Left forelimb (tissue), 1 donor: Measurements from ENCODE around the gene AMZ1.
A peak's percentile ranks its signal among the peaks of the same experiment; 100 is the strongest.

ENCODE experiments used
- DNase-seq: peaks from one replicate; pipeline ENCODE4 v3.0.0-alpha.2; 2018; ENCODE audit warnings: low spot score

Gene AMZ1

GRCh38 chr7:2687881-2688318 lies at the start of gene AMZ1:
AMZ1 (plus strand) TSS chr7:2688202; CDS start chr7:2700452, 12,250 bp downstream.
- no peak for DNase-seq

- no peak for DNase-seq
Measured at GRCh38 chr7:2638224-2638991, 49.6 kb upstream of the AMZ1 start.

GRCh38 chr7:2639181-2639681 lies 48.8 kb upstream of the AMZ1 start:
- no peak for DNase-seq

- no peak for DNase-seq
Measured at GRCh38 chr7:2639695-2640481, 48.1 kb upstream of the AMZ1 start.

DNA sequence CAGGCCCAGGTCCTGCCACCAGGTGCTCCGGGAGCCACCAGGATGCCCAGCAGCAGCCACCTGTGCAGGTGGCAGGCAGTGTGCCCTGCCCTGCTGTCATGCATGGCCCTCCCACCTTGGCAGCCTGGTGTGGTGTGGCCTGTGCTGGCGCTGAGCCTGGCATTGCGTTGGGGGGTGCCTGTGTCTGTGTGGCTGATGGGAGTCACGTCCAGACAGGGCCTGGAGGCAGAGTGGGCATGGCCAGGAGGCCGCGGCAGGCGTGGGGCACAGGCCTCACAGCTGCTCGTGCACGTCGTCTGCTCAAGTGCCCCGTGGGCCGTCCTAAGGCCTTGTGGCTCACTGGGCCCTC lies 47.5 kb upstream of the AMZ1 start:
- no peak for DNase-seq

DNA sequence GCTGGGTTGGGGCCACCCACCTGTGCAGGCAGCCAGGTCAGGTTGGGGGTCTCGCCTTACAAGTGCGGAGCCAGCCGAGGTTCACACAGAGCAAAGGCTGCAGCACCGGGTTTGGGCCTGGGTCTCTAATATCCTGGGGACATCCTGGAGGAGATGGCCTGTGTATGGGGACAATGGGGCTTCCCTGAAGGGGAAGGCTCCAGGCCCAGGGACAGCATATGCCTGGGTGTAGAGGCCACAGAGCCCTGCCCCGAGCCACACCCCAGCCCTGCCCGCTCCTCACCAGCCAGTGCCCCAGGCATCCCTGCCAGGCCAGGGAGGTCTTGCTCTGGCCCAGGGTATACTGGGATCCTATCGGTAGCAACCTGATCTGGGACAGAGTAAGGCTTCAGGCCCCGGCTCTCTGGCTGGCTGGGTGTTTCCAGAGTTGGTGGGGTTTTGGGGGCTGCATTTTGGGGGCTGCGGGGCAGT lies 47.1 kb upstream of the AMZ1 start:
- no peak for DNase-seq

- DNase-seq = peak; percentile 94
Measured at GRCh38 chr7:2641406-2642393, 46.3 kb upstream of the AMZ1 start.

- no peak for DNase-seq
Measured at GRCh38 chr7:2643386-2644219, 44.4 kb upstream of the AMZ1 start.

GRCh38 chr7:2644220-2644561 lies 43.8 kb upstream of the AMZ1 start:
- no peak for DNase-seq

DNA sequence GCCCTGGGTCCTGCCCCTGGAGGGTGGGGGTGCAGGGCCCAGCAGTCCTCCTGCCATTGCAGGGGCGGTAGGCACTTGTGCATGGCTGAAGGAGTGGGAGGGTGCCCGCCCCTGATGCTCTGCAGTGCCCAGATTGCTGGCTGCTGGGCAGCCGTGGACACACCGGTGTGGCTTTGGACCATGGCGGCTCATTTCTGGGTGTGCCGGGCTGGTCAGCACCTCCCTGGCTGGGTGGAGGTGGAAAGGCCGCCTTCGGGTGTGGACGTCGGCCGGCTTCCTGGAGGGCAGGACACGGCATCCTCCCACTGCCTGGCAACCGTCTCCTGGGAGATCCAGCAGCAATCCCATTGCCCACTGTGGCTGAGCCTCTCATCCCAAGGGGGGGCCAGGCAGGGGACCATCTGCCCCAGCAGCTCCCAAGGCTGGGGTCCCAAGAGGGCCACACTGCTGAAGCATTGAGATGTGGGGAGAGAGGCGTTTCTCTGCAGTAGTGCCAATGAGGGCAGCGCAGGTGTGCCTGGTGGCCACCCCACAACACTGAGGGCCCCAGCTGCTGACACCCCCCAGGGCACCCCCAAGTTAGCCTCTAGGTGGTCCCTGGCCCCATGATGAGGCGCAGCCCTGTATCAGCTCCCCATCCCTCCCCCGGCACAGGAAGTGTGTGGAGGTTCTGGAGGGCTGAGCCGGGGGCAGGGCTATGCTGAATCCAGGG lies 43.3 kb upstream of the AMZ1 start:
- no peak for DNase-seq

DNA sequence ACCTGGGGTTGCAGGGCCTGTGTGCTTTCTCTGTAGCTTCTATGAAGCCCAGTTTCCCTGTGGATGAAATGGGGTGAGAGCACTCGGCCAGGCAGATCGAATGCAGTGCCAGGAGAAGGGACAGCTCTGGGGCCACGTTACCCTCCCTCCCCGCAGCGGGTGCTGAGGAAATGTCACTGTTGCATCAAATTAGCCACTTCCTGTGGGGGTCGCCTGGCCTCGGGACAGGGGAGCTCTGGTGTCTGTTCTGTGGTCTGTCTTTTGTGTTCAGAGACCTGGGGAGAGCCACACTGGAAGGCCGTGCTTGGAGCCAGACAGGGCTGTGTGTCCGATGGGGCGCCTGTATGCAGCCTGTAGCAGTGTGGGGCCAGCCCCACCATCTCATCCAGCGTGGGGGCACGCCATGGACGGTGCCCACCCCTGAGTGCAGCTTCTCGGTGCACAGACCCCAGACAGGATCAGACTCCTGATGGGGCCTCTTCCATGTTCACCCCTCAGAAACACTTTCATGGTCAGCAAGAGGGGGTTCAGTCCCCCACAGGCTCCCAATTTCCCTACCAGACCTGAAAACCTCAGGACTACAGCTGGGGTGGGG lies 42.6 kb upstream of the AMZ1 start:
- DNase-seq = no peak

- no peak for DNase-seq
Measured at GRCh38 chr7:2646336-2646679, 41.7 kb upstream of the AMZ1 start.

DNA sequence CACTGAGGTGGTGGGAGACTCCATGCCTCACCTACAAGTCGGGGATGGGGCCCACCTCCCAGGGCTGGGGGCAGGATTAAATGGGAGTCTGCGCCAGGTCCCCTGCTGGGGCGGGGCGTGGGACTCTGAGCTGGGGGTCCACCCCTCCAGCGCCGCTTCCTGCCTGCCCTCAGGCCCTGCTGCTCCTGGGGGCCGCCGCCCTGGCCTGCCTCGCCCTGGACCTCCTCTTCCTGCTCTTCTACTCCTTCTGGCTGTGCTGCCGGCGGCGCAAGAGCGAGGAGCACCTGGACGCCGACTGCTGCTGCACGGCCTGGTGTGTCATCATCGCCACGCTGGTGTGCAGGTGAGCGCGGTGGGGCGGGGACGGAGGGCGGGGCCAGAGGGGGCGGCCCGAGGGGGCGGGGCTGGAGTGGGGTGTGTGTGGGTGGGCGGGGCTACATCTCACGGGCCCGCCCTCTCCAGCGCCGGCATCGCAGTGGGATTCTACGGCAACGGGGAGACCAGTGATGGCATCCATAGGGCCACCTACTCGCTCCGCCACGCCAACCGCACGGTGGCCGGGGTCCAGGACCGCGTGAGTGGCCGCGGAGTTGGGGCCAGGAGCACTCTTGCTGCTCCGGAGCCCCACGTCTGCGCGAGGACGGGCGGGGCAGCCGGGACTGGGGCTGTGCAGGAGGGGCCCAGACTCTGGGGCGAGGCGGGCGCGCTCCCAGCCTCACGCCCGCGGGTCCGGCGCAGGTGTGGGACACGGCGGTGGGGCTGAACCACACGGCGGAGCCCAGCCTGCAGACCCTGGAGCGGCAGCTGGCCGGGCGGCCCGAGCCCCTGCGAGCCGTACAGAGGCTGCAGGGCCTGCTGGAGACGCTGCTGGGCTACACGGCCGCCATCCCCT lies 41.1 kb upstream of the AMZ1 start:
- DNase-seq = no peak

GRCh38 chr7:2647594-2648172 lies 40.3 kb upstream of the AMZ1 start:
- DNase-seq = no peak

- DNase-seq = no peak
Measured at GRCh38 chr7:2649139-2649838, 38.7 kb upstream of the AMZ1 start.

DNA sequence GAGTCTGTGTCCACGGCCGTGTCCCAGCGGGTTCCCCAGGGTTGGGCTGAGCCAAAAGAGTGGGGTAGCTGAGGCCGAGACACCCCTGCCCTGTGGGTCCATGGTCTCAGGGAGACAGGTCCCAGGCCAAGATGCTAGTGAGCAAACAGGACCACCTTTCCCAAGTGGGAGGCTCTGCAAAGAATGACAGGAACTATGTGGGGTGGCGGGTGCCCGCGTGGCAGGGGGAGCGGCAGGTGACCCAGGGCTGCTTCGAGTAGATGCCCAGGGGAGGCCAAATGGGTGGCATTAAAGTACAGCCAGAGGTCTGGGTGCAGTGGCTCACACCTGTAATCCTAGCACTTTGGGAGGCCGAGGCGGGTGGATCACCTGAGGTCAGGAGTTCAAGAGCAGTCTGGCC lies 38.0 kb upstream of the AMZ1 start:
- DNase-seq = no peak

DNA sequence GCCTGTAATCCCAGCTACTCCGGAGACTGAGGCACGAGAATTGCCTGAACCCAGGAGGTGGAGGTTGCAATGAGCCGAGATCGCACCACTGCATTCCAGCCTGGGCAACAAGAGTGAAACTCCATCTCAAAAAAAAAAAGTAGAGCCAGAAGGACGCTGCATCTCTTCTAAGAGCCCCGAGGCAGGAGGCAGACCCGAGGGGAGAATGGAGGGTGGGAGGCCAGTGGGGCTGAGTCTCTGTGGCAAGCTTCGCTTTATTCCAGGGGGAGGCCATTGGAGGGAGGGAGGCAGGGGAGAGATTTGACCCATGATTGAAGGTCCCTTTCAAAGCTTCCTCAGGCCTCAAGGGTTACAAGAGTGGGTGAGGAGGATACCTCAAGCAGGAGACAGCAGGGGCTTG lies 37.6 kb upstream of the AMZ1 start:
- DNase-seq = no peak

- DNase-seq = no peak
Measured at GRCh38 chr7:2651336-2651735, 36.7 kb upstream of the AMZ1 start.
